NCI-H2029 treated with DMSO at 0.1 percent for 48 hours (cell line): ENCODE results near the gene NOXA1.
"Not testable (repeated sequence)": the region's sequence is repeated elsewhere in the genome, so short reads cannot be mapped to it uniquely, and the experiment has no call there.

Experiments
- DNase-seq: peaks from one replicate; lab custom pipeline; 2025; lab: John Stamatoyannopoulos, UW

Gene NOXA1, protein sequence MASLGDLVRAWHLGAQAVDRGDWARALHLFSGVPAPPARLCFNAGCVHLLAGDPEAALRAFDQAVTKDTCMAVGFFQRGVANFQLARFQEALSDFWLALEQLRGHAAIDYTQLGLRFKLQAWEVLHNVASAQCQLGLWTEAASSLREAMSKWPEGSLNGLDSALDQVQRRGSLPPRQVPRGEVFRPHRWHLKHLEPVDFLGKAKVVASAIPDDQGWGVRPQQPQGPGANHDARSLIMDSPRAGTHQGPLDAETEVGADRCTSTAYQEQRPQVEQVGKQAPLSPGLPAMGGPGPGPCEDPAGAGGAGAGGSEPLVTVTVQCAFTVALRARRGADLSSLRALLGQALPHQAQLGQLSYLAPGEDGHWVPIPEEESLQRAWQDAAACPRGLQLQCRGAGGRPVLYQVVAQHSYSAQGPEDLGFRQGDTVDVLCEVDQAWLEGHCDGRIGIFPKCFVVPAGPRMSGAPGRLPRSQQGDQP

GRCh38 chr9:137422604-137423513 is at the start of gene NOXA1, which contains the start of gene EXD3:
NOXA1 (plus strand) TSS chr9:137423393; CDS start chr9:137423530, 137 bp downstream.
EXD3 (minus strand) TSS chr9:137423162; CDS start chr9:137395357, 27,805 bp downstream.
- peak; percentile 74 for DNase-seq

DNA sequence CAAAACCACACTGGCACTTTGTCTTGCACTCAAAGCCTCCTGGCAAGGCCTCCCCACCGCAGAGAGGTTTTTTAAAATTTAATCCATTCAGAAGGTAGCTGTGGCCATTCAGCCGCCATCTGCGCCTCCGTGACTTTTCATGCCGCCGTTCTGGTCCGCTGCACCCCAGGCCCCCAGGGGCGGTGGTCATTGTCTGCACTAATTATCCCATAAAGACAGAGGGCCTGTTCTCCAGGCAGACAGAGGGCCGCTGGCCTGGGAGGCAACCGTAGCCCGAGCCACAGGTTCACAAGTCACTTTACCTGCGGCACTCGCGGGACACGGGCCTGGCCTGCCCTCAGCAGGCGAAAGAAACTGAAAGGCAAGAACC is 49.6 kb upstream of the NOXA1 start:
- no peak for DNase-seq

DNA sequence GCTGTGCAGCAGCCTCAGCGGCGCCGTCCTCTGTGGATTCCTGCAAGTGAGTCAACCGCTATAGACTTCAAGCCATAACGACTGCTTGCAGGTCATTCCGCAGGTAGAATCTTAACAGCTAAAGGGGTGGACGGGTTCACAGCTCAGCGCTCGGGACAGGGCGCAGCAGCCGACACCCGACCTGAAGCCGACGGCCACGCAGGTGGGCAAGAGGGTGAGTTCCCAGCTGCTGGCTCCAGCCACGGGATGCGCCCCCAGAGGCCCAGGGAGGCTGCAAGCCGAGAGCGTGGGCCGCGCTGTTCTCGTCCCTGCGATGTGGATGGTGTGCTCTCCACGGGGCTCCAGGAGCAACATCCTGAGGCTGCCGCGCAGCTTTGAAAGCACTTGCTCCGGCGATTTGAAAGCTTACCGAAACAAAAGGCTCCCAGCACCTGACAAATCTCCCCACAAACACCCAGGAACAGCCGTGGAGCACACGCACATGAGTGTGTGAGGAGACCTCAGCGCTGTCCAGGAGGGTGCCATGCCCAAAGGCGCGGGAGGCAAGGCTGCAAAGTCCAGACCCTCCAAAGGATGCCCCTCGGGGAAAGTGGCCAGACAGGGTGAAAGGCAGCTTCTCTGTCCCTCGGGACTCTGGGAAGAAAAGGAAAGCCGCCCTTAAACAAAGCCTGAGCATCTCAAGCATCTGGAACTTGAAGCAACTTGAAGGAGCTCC is 48.9 kb upstream of the NOXA1 start:
- no peak for DNase-seq

DNA sequence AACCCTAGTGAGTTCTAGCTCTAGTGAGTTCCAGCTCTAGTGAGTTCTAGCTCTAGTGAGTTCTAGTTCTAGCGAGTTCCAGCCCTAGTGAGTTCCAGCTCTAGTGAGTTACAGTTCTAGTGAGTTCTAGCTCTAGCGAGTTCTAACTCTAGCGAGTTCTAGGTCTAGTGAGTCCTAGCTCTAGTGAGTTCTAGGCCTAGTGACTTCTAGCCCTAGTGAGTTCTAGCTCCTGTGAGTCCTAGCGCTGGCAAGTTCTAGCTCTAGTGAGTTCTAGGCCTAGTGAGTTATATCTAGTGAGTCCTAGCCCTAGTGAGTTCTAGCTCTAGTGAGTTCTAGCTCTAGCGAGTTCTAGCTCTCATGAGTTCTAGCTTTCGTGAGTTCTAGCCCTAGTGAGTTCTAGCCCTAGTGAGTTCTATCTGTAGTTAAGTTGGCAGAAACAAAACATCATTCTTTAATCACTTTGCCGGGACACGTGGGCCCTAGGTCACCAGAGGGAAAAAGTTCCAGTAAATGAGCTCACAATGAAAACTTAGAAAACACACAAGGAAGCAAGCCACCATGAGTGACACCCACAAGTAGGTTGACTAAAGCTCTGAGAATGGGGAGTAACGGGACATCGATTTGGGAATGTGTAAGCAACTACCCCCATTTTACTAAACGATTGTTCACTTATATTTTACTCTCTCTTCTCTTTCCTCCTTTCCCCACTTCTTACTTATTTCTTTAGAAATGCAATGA is 47.7 kb upstream of the NOXA1 start:
- DNase-seq: no peak

DNA sequence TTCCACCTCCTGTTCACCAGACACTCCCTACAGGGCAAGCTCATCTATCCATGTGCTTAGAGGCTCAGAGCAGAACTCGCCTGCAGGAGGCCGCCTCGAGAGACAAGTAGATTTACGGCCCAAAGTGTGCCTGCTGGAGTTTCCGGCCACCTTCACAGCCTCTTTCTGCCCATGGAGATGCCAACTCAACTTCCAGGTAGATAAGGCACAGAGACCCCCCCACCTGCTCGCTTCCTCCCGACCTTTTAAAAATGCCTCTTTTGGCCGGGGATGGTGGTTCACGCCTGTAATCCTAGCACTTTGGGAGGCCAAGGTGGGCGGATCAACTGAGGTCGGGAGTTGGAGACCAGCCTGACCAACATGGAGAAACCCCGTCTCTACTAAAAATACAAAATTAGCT is 46.8 kb upstream of the NOXA1 start:
- DNase-seq: no peak

GRCh38 chr9:137378688-137379410 is 44.3 kb upstream of the NOXA1 start:
- DNase-seq: not testable (repeated sequence)

DNA sequence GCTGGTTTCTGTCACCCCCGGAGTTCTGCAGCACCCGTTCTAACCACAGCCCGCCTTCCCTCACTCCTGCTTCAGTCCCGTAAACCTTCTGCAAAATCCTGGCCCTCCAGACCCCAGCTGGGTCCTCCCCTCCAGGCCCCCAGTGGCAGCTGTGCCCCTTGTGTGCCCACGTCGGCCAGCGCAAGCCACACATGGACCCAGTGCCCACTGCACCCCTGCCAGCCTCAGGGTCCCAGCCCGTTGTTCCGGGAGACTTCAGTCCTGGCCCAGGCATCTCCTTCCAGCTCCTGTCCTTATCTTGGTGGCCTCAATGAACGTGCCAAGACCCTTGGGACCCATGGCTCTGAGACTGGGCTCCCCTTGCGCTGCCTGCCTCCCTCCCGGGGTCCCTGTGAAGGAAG is 43.4 kb upstream of the NOXA1 start:
- DNase-seq: no peak

DNA sequence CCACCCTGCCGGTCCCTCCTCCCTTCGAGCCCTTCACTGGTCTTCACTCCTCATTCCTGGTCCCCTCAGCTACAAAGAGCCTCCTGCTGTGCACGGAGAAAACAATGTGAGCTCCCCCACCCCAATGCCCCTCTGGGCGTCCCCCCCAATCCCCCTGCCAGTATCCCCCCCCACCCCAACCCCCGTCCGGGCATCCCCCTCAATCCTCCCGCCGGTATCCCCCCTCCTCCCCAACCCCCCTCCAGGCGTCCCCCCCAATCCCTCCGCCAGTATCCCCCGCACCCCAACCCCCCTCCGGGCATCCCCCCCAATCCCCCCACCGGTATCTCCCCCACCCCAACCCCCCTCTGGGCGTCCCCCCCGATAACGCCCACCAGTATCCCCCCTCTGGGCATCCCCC is 43.0 kb upstream of the NOXA1 start:
- DNase-seq: no peak

GRCh38 chr9:137380606-137381005 is 42.6 kb upstream of the NOXA1 start:
- no peak for DNase-seq

- DNase-seq: no peak
Measured at GRCh38 chr9:137381501-137382443, 41.4 kb upstream of the NOXA1 start.

DNA sequence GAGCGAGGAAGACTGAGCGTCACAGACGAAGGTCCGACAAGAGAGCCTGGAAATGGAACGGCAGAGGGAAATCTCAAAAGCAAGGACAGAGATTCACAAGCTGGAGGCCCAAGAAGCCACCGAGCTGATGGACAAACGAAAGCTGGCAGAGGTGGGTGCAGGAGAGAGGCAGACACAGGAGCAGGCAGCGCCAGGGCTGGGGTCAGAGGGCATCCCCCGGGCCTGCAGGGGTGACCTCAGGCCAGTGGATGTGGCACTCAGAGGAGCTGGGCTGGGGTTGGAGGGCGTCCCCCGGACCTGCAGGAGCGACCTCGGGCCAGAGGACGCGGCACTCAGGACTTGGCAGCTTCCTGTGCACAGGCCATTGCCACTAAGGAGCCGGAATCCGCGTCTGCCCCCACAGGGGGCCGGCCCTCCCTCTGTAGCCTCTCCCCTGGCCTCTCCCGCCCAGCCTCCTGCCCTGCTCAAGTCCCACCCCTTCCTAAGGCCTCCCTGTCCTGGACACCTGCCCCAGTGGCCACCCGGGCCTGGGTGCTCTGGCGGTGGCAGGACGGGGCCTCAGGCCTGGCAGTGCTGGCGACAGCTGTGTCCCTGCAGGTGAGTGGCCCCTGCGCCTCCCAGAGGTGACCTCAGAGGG is 40.6 kb upstream of the NOXA1 start:
- DNase-seq: no peak

- DNase-seq: no peak
Measured at GRCh38 chr9:137383081-137383783, 40.0 kb upstream of the NOXA1 start.

DNA sequence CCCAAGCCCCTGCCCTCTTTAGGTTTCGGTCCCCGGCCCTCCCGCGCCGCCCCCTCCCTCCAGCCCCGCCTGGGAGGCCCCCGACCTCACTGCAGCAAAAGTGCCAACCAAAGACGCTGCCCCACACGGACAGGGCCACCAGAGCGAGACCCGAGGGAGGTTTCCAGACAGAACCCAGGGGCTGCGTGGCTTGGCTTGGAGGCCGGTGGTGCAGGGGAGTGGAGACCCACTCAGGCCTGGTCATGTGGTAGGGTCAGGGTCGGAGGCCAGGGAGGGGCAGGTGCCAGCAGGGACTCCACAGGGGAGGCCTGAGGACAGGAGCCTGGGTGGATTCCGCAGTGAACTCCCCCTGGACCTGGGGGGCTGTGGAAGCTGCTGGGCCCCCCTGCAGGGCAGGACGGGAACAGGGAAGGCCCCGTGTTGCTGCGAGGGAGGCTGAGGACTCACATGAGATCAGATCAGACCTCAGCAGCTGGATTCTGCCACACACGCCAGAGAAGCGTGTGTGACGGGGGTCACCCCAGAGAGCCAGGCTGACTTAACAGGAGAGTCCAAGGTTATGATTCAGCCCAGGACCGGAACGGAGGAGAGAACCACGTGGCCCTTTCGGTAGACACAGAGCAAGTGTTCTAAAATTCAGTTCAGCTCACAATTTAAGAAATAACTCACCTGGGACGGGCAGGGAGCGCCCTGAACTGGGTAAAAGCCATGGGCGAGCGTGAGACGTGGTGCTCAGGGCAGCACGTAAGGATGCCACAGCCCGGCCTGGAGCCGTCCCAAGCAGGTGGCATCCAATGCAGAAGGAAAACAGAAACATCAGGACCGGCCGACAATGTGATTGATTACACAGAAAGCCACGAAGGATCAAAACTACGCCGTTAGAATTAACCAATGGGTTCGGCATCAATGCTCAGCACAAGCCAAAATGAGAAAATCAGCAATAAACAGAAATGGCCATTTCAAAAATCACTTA is 39.1 kb upstream of the NOXA1 start:
- DNase-seq: no peak

DNA sequence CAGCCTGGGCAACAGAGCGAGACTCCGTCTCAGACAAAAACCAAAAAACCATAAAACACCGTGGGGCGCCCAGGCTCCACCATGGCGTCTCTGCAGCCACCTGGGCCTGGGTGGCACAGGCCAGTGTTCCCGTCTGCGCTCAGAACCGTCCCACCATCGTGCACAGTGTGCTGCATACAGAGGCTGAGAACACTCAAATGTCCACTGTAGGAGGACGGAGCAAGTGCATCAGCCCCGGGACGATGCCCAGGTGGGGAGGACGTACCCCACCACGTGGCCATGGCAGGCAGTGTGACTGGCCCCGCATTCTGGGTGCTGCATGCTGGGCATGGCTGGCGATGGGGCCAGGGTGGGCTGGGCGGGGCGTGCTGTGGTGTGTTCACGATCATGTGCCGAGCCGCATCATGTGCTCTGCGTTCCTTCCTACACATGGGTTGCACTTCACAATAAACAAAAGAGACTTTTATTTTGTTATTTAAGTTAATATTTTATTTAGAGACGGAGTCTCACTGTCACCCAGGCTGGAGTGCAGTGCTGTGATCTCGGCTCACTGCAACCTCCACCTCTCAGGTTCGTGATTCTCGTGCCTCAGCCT is 38.0 kb upstream of the NOXA1 start:
- DNase-seq: no peak

DNA sequence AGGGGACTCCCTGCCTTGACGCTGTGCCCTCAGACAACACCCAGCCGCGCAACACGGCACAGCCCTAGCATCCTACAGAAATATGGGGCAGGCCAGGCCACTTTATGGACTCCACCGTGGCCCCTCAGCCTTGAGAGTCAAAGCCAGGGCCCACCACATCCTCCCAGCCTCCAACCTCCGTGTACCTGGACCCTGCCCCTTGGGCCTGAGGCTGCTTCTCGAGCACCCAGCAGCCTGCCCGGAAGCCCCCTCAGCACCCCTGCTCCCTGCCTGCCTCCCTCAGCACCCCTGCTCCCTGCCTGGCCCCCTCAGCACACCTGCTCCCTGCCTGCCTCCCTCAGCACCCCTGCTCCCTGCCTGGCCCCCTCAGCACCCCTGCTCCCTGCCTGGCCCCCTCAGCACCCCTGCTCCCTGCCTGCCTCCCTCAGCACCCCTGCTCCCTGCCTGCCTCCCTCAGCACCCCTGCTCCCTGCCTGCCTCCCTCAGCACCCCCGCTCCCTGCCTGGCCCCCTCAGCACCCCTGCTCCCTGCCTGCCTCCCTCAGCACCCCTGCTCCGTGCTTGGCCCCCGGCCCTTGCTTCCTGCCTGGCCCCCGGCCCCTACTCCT is 36.6 kb upstream of the NOXA1 start:
- not testable (repeated sequence) for DNase-seq

- DNase-seq: no peak
Measured at GRCh38 chr9:137387114-137387890, 35.9 kb upstream of the NOXA1 start.
